Fibroblast of villous mesenchyme (primary cell): ENCODE data around the gene PAPSS1. TPM values are rescaled to one million over a fixed set of nuclear protein-coding genes. Genes with fewer than 3 reads are reported as not detected.
A peak's percentile ranks its signal among the peaks of the same experiment; 100 is the strongest.

Experiments used
- DNase-seq: peaks from one replicate; pipeline ENCODE4 v3.0.0-alpha.2; 2010; ENCODE audit warnings: low read depth
- H3K4me3 ChIP-seq: 2 replicates; pipeline ENCODE4 v1.5.1; 2011; ENCODE audit warnings: low read depth, mild to moderate bottlenecking, low read length
- CTCF ChIP-seq: IDR thresholded peaks from 2 replicates; pipeline ENCODE4 v1.5.1; 2012; ENCODE audit warnings: low read depth, mild to moderate bottlenecking, low read length; ENCODE audit not compliant: insufficient read depth
- total RNA-seq: library from RNA; depleted of rRNA; stranded (reverse); fragments of >200 nt; gene quantifications from 2 replicates; pipeline ENCODE4 v1.2.3, GENCODE V29; 2012

The PAPSS1 gene
- total RNA-seq, 1 donor: 78.6 TPM

- no peak for TF ChIP-seq CTCF
- H3K4me3 ChIP-seq: no peak overlapping the region
- DNase-seq: no peak
Observed at GRCh38 chr4:107572281-107572680, 147.8 kb downstream of the PAPSS1 start.

- TF ChIP-seq CTCF: no peak
- no peak overlapping the region for H3K4me3 ChIP-seq
- no peak for DNase-seq
Observed at GRCh38 chr4:107570952-107571351, 149.1 kb downstream of the PAPSS1 start.

GRCh38 chr4:107564326-107564725 lies 155.7 kb downstream of the PAPSS1 start:
- no peak overlapping the region for H3K4me3 ChIP-seq
- no peak for TF ChIP-seq CTCF
- peak; percentile 78 for DNase-seq

Other genes starting within 250 kb of the PAPSS1 start
- gene SGMS2, start 104.7 kb upstream of the PAPSS1 start, total RNA-seq: 135 and 186 TPM in 2 replicates
- 10.3 and 19.0 TPM in 2 replicates for gene CYP2U1, start 211.3 kb upstream of the PAPSS1 start, total RNA-seq